Panc1 (cell line): ENCODE data around the gene FN1. TPM values are rescaled to one million over a fixed set of nuclear protein-coding genes. Genes with fewer than 3 reads are reported as not detected.

Experiments
- ATAC-seq: fragments of 200-7000 bp; cut with Tn5 transposase; 2 replicates; pipeline ENCODE4 v1.9.1; 2020; ENCODE audit warnings: mild to moderate bottlenecking, moderate library complexity
- BruUV-seq: library from RNA; stranded (reverse); fragments of 400-500 nt; replicated peaks from 2 replicates; lab custom pipeline; 2021; lab: Mats Ljungman, UMichigan
- CTCF ChIA-PET: fragments of 300-600 bp; sonication (Branson Sonifier 250); formaldehyde crosslinking; loops from one replicate; lab custom pipeline; 2022; ENCODE audit warnings: antibody characterized with exemption; lab: Charles Lee
- POLR2A ChIA-PET: fragments of 300-600 bp; sonication (Branson Sonifier 250); formaldehyde crosslinking; loops from one replicate; lab custom pipeline; 2022; ENCODE audit warnings: antibody characterized with exemption; lab: Charles Lee
- DNase-seq: peaks from one replicate; pipeline ENCODE4 v3.0.0-alpha.2; 2010; ENCODE audit warnings: low read depth, low spot score
- H3K27ac ChIP-seq: 2 replicates; pipeline ENCODE4 v1.5.1; 2011; ENCODE audit warnings: mild to moderate bottlenecking, low read length, inconsistent platforms
- H3K27me3 ChIP-seq: fragments of 200-500 bp; sonication (Bioruptor generic); 2 replicates; pipeline ENCODE4 v1.6.0; 2014; ENCODE audit warnings: low read length, inconsistent platforms; ENCODE audit not compliant: control insufficient read depth, insufficient read depth
- H3K36me3 ChIP-seq: fragments of 200-500 bp; sonication (Bioruptor generic); 2 replicates; pipeline ENCODE4 v1.5.1; 2014; ENCODE audit warnings: inconsistent platforms, mild to moderate bottlenecking, low read length, moderate library complexity; ENCODE audit not compliant: control insufficient read depth, insufficient read depth
- H3K4me1 ChIP-seq: 2 replicates; pipeline ENCODE4 v1.5.1; 2011; ENCODE audit warnings: inconsistent platforms, mild to moderate bottlenecking, low read length, moderate library complexity; ENCODE audit not compliant: control insufficient read depth, insufficient read depth
- H3K4me3 ChIP-seq, 2 experiments: 2 replicates each; pipeline ENCODE4 v1.5.1; 2011 to 2012; ENCODE audit warnings: low read depth in 2 of 2, low read length in 2 of 2, mild to moderate bottlenecking in 2 of 2, inconsistent platforms in 1 of 2, moderate library complexity in 1 of 2
- H3K9me3 ChIP-seq: fragments of 200-500 bp; sonication (Bioruptor generic); 2 replicates; pipeline ENCODE4 v1.5.1; 2014; ENCODE audit warnings: low read depth, mild to moderate bottlenecking, inconsistent platforms, low read length, moderate library complexity; ENCODE audit not compliant: control insufficient read depth, insufficient read depth
- CTCF ChIP-seq: fragments of 450-650 bp; IDR thresholded peaks from 2 replicates; pipeline ENCODE4 v1.5.1; 2017; ENCODE audit warnings: mild to moderate bottlenecking
- POLR2AphosphoS5 ChIP-seq: IDR thresholded peaks from 2 replicates; pipeline ENCODE4 v1.6.1; 2012; ENCODE audit warnings: mild to moderate bottlenecking, low read depth, low read length, moderate library complexity
- REST ChIP-seq, 2 experiments: IDR thresholded peaks; 2 replicates each; pipeline ENCODE4 v1.6.1; 2011 to 2012; ENCODE audit warnings: low read depth in 2 of 2, control low read depth in 1 of 2, low read length in 1 of 2, mild to moderate bottlenecking in 1 of 2, moderate library complexity in 1 of 2; ENCODE audit not compliant: insufficient read depth in 1 of 2
- SIN3A ChIP-seq: IDR thresholded peaks from 2 replicates; pipeline ENCODE4 v1.6.1; 2012; ENCODE audit warnings: low read depth, mild to moderate bottlenecking, low read length, moderate library complexity, borderline replicate concordance; ENCODE audit not compliant: insufficient read depth
- TCF7L2 ChIP-seq: IDR thresholded peaks from 2 replicates; pipeline ENCODE4 v1.6.1; 2011; ENCODE audit warnings: mild to moderate bottlenecking, low read depth, low read length, inconsistent platforms
- in situ Hi-C: cut with HindIII; loops from 2 replicates; pipeline ENCODE4 v1.10.0; 2016; ENCODE audit warnings: low sequenced_read_pairs, low pct_unique_long_range_greater_than_20kb
- intact Hi-C: fragments of 100-400 bp; cut with micrococcal nuclease; formaldehyde crosslinking; loops from one replicate; pipeline ENCODE4 v1.10.0; 2022; ENCODE audit not compliant: unreplicated experiment
- total RNA-seq: library from RNA; stranded (reverse); gene quantifications from one replicate; pipeline ENCODE4 v1.2.1, GENCODE V29; 2021; ENCODE audit not compliant: unreplicated experiment

The FN1 gene
- total RNA-seq, 1 experiment from 2014 or later = 4.2 TPM

GRCh38 chr2:215407061-215407460 lies 28.8 kb downstream of the FN1 start:
- in situ Hi-C loops = no loop called here
- no peak for ATAC-seq

GRCh38 chr2:215405722-215406581 lies 29.9 kb downstream of the FN1 start:
- H3K9me3 ChIP-seq = no peaks in the 10 kb centered on the region
- ChIA-PET CTCF (no interaction called here), POLR2A (no interaction called here)
- ATAC-seq (no peak), DNase-seq (no peak)
- no peaks in the 10 kb centered on the region for H3K4me1 ChIP-seq
- in situ Hi-C loops (no loop called here), intact Hi-C loops (no loop called here)
- BruUV-seq = no TSS peak
- H3K4me3 ChIP-seq = no peak overlapping the region
- no peaks in the 10 kb centered on the region for H3K36me3 ChIP-seq
- H3K27me3 ChIP-seq = 0 out of 2 replicates have a peak, but pooled peaks cover 2% of the 10 kb centered on the region
- no peak overlapping the region for H3K27ac ChIP-seq
- TF ChIP-seq REST (IDR thresholded peaks at IDR 0.05; ENCODE audit: insufficient read depth in 1 of 2, low read depth in 2 of 2, low read length in 1 of 2) = no peak
- TF ChIP-seq POLR2AphosphoS5 = no peak
- no peak for TF ChIP-seq TCF7L2
- no peak for TF ChIP-seq CTCF

More at GRCh38 chr2:215407061-215407460, 28.8 kb downstream of the FN1 start:
- H3K36me3 ChIP-seq = no peaks in the 10 kb centered on the region
- H3K4me1 ChIP-seq = no peaks in the 10 kb centered on the region
- intact Hi-C loops = no loop called here
- no TSS peak for BruUV-seq
- no peak overlapping the region for H3K4me3 ChIP-seq
- 0 out of 2 replicates have a peak, but pooled peaks cover 2% of the 10 kb centered on the region for H3K27me3 ChIP-seq
- no peak for TF ChIP-seq POLR2AphosphoS5
- TF ChIP-seq REST (IDR thresholded peaks at IDR 0.05; ENCODE audit: insufficient read depth in 1 of 2, low read depth in 2 of 2, low read length in 1 of 2) = no peak
- no peak for TF ChIP-seq CTCF
- no peak for TF ChIP-seq SIN3A
- TF ChIP-seq TCF7L2 = no peak
- no peak overlapping the region for H3K27ac ChIP-seq
- CTCF ChIA-PET = no interaction called here
- POLR2A ChIA-PET = no interaction called here
- H3K9me3 ChIP-seq = no peaks in the 10 kb centered on the region
- no peak for DNase-seq
